OCI-LY3 (cell line): ENCODE results near the gene CTSW.
A peak's percentile ranks its signal among the peaks of the same experiment; 100 is the strongest.

Experiments used
- H2AFZ ChIP-seq: fragments of 200-600, 300-600 bp; shearing (Covaris generic); 2 replicates; pipeline ENCODE4 v1.6.0; 2014; ENCODE audit warnings: antibody characterized with exemption, low read depth, low read length
- H3K27ac ChIP-seq: fragments of 200-600, 300-600 bp; sonication (generic); 2 replicates; pipeline ENCODE4 v1.5.1; 2014; ENCODE audit warnings: mild to moderate bottlenecking, low read length, moderate library complexity, mixed read lengths
- H3K27me3 ChIP-seq: fragments of 200-600, 300-600 bp; sonication (generic); 2 replicates; pipeline ENCODE4 v1.6.1; 2014; ENCODE audit warnings: low read depth, low read length, mixed read lengths
- H3K36me3 ChIP-seq: fragments of 200-600, 300-600 bp; sonication (generic); replicated peaks from 2 replicates; pipeline ENCODE3; 2014; ENCODE audit warnings: low read depth, low read length, mixed read lengths
- H3K4me1 ChIP-seq: fragments of 300-600, 200-600 bp; sonication (generic); 2 replicates; pipeline ENCODE4 v1.6.1; 2014; ENCODE audit warnings: low read length, mixed read lengths
- H3K4me2 ChIP-seq: fragments of 200-600, 300-600 bp; sonication (generic); 2 replicates; pipeline ENCODE4 v1.6.1; 2014; ENCODE audit warnings: low read length, mixed read lengths
- H3K4me3 ChIP-seq: fragments of 300-600, 200-600 bp; sonication (generic); 2 replicates; pipeline ENCODE4 v1.5.1; 2014; ENCODE audit warnings: antibody characterized with exemption, mild to moderate bottlenecking, low read length, moderate library complexity
- H3K79me2 ChIP-seq: fragments of 300-600, 200-600 bp; shearing (Covaris generic); 2 replicates; pipeline ENCODE4 v1.6.1; 2014; ENCODE audit warnings: mild to moderate bottlenecking, low read length, mixed read lengths
- H3K9ac ChIP-seq: fragments of 300-600, 200-600 bp; shearing (Covaris generic); 2 replicates; pipeline ENCODE4 v1.6.0; 2014; ENCODE audit warnings: mild to moderate bottlenecking, low read length, moderate library complexity
- H3K9me3 ChIP-seq: fragments of 200-600, 300-600 bp; shearing (Covaris generic); 2 replicates; pipeline ENCODE4 v1.6.1; 2014; ENCODE audit warnings: low read length, mixed read lengths; ENCODE audit not compliant: insufficient read depth
- H4K20me1 ChIP-seq: fragments of 200-600, 300-600 bp; sonication (generic); 2 replicates; pipeline ENCODE4 v1.6.1; 2016; ENCODE audit warnings: low read length, mixed read lengths; ENCODE audit not compliant: insufficient read depth
- EZH2phosphoT487 ChIP-seq: fragments of 200-600 bp; shearing (Covaris generic); IDR thresholded peaks from 2 replicates; pipeline ENCODE4 v1.6.1; 2018; ENCODE audit warnings: antibody characterized with exemption, mixed run types, low read depth
- TF ChIP-seq, protein P1 (sequence below): fragments of 200-600, 300-600 bp; sonication (generic); IDR thresholded peaks from 2 replicates; pipeline ENCODE4 v1.5.1; 2014; ENCODE audit warnings: antibody characterized with exemption, low read length, low read depth

CTSW gene

DNA sequence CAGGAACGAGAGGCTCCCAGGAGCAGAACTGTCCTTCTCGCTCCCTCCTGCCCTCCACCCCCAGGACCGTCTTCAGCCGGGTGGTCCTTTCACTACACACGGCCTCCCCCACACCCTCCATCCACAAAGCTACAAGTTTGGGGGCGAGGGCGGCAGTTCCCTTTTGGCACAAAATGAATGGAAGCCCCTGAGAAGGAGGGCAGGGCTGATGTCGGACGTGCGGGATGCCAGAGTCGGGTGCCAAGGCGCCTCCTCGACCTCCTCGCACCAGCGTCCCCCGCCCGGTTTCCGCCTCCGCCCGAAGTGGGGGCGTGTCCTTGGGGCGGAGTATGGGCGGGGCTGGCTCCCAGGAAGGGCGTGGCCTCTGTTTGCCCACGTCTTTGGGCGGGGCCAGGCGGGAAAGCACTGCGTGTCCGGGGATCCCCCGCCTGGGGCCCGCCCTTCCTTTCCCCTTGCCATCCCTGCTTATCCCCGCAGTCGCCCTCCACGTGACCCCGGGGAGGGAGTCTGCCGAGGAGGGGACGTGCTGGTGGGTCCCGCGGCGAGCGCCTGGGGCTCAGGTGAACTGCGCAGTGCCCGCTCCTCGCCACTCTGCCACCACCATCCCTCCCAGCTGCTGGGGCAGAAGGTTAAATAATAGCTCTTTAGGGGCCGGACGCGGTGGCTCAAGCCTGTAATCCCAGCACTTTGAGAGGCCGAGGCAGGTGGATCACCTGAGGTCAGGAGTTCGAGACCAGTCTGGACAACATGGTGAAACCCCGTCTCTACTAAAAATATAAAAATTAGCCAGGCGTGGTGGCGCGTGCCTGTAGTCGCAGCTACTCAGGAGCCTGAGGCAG, 6.1 kb upstream of the CTSW start:
- Histone ChIP-seq H3K79me2 (no peaks in the 10 kb centered on the region), H3K27ac (peak overlapping the region; percentile 48), H3K4me1 (peaks cover 6% of the 10 kb centered on the region), H3K9me3 (no peaks in the 10 kb centered on the region), H3K9ac (peak overlapping the region; percentile 66), H3K4me2 (peak overlapping the region; percentile 90), H3K4me3 (peak overlapping the region; percentile 80), H4K20me1 (no peaks in the 10 kb centered on the region), H3K27me3 (no peaks in the 10 kb centered on the region), H2AFZ (peak overlapping the region; percentile 43; the same call in 1 of the 2 replicates), H3K36me3 (no peaks in the 10 kb centered on the region)
- TF ChIP-seq, protein P1, sequence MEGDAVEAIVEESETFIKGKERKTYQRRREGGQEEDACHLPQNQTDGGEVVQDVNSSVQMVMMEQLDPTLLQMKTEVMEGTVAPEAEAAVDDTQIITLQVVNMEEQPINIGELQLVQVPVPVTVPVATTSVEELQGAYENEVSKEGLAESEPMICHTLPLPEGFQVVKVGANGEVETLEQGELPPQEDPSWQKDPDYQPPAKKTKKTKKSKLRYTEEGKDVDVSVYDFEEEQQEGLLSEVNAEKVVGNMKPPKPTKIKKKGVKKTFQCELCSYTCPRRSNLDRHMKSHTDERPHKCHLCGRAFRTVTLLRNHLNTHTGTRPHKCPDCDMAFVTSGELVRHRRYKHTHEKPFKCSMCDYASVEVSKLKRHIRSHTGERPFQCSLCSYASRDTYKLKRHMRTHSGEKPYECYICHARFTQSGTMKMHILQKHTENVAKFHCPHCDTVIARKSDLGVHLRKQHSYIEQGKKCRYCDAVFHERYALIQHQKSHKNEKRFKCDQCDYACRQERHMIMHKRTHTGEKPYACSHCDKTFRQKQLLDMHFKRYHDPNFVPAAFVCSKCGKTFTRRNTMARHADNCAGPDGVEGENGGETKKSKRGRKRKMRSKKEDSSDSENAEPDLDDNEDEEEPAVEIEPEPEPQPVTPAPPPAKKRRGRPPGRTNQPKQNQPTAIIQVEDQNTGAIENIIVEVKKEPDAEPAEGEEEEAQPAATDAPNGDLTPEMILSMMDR: no peak
- no peak for TF ChIP-seq EZH2phosphoT487

DNA sequence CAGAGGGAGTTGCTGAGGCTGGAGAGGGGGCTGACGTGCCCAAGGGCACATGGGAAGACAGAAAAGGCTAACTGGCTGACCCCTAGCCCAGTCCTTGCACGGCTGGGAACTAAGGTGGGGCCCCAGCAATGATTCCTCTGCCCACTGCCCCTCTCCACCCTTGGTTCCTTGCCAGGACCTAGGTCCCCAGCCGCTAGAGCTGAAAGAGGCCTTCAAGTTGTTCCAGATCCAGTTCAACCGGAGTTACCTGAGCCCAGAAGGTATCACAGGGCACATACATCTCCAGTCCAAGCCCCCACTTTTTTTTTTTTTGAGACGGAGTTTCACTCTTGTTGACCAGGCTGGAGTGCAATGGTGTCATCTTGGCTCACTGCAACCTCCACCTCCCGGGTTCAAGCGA, 390 bp downstream of the CTSW start:
- Histone ChIP-seq H3K27ac (no peak overlapping the region), H3K36me3 (peaks cover 28% of the 10 kb centered on the region), H3K4me3 (no peak overlapping the region), H2AFZ (no peak overlapping the region), H3K79me2 (no peaks in the 10 kb centered on the region), H3K4me1 (peaks cover 3% of the 10 kb centered on the region; the same call in 1 of the 2 replicates), H3K9me3 (no peaks in the 10 kb centered on the region), H3K4me2 (no peak overlapping the region), H4K20me1 (no peaks in the 10 kb centered on the region), H3K9ac (no peak overlapping the region), H3K27me3 (no peaks in the 10 kb centered on the region)
- TF ChIP-seq EZH2phosphoT487: no peak
- TF ChIP-seq, protein P1: no peak

DNA sequence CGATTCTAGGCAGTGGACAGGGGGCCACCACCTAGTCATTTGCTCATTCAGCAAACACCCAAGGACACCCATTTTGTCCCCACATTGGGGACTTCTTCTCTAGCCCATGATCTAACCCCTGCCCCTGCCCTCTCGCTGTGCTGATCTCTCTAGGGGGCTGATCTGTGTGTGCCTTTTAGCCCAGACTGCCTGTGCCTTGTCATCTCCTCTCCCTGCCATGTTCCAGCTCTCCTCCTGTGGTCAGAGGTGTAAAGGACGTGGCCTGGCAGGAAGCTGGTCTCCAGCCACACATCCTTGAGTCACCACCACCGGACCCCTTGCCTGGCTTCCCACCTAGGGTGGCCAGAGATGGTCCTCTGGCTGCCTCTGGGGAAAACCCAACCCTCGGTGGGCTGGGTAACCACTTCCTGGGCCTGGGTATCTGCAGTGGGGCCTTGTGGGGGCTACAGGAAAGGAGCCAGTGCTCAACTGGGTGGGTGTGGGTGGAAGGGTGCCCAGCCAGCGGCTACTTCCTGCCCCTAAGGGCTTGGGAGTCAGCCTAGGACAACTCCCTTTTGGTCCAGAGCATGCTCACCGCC, 1.3 kb downstream of the CTSW start:
- no peaks in the 10 kb centered on the region for H4K20me1 ChIP-seq
- peaks cover 35% of the 10 kb centered on the region for H3K36me3 ChIP-seq
- no peak overlapping the region for H3K27ac ChIP-seq
- H3K9me3 ChIP-seq: no peaks in the 10 kb centered on the region
- TF ChIP-seq, protein P1: no peak
- TF ChIP-seq EZH2phosphoT487: no peak
- no peak overlapping the region for H3K9ac ChIP-seq
- H3K4me3 ChIP-seq: no peak overlapping the region
- peaks cover 3% of the 10 kb centered on the region; the same call in 1 of the 2 replicates for H3K4me1 ChIP-seq
- H2AFZ ChIP-seq: no peak overlapping the region
- no peaks in the 10 kb centered on the region for H3K79me2 ChIP-seq
- H3K27me3 ChIP-seq: no peaks in the 10 kb centered on the region
- H3K4me2 ChIP-seq: no peak overlapping the region
